Right lung (tissue), 5 donors: ENCODE measurements around the gene ZNF512B. TPM values are rescaled to one million over a fixed set of nuclear protein-coding genes. Genes with fewer than 3 reads are reported as not detected.
"Not testable (repeated sequence)": the region's sequence is repeated elsewhere in the genome, so short reads cannot be mapped to it uniquely, and the experiment has no call there.

Experiments
- DNase-seq, 2 donors: peaks; one replicate each; pipeline ENCODE4 v3.0.0-alpha.2; 2013
- polyA plus RNA-seq, 5 donors: library from polyadenylated mRNA; unstranded; fragments of 120-200 nt; gene quantifications; one replicate each; pipeline versions ENCODE4 v1.2.1 to v1.2.3, GENCODE V29; 2013; ENCODE audit warnings: inconsistent platforms in 1 of 5, low replicate concordance in 1 of 5; ENCODE audit not compliant: insufficient read length in 5 of 5, insufficient read depth in 1 of 5

Gene ZNF512B
- polyA plus RNA-seq, 5 donors, result 19.5 to 36.5 (median 26.2) TPM

GRCh38 chr20:63979229-63979556, 9.5 kb upstream of the ZNF512B start:
- no peak for DNase-seq

DNA sequence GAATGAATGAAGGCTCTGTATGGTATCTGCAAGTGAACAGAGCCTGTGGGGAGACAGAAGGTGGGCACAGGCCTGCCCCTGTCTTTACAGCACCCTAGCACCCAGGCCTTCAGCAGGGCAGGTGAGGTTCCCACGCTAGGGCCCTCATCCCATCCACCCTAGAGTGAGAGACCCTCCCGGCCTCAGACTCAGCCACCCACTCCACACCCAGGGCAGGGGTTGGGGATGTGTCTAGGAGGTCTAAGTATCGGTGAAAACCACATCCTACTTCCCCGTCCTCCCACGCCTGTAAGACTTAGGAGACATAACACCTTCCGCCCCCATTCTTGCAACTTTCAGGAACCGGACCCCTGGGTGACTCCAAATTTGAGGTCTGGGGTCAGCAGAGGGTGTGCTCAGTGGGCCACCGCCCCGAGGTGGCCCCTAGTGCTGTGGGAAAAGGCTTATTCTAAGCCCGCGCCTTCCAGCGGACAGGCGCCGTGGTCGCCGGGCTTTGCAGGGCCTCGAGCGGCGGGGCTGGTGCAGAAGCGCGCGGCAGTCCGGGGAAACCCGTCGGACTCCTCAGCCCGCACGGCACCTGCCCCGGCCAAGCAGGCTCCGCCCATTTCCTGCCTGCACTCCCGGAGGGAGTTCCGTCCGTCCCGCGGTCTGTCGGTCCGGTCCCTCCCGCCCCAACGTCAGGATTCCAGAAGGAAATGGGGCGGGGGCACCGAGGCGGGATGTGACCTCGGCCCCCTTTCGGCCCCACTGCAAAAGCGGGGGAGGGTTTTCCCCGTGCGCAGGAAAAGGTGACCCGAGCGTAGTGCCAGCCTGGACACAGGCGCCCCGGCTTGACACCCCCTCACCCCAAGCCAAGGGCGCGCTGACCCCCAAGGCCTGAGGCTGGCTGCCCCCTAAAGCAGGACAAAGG, 8.8 kb upstream of the ZNF512B start:
- no peak for DNase-seq

DNA sequence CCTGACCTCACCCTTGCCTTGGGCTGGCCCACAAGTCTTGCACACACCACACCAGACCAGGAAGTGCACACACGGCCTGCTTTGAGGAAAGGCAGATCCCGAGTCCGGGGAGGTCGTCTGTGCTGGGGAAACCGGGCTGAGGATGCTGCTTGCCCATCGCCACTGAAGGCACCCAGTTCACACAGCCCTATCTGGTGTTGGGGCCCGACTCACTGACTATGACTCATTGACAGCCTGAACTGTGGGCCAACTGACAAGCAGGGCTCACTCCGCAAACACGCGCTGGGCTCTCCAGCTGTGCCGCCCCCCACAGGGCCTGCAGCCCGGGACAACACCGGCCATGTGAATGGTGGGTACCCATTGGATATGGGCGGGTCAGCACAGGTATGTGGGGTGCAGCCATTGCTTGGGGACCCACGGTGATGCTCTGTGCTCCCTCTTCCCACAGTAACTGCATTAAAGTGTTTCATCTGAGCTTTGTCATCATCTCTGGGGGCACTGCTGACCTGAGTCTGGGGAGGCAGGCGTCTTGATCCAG, 8.1 kb upstream of the ZNF512B start:
- DNase-seq, result no peak

GRCh38 chr20:63976980-63977738, 7.4 kb upstream of the ZNF512B start:
- DNase-seq, result no peak

DNA sequence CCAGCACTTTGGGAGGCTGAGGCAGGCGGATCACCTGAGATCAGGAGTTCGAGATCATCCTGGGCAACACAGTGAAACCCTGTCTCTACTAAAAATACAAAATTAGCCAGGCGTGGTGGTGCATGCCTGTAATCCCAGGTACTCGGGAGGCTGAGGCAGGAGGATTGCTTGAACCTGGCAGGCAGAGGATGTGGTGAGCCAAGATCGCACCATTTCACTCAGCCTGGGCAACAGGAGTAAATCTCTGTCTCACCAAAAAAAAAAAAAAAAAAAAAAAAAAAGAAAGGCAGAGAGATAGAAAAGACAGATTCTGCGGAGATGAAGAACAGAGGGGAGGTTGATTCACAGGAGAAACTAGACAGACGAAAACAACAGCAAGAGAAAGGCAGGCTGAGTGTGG, 6.8 kb upstream of the ZNF512B start:
- not testable (repeated sequence) for DNase-seq

DNA sequence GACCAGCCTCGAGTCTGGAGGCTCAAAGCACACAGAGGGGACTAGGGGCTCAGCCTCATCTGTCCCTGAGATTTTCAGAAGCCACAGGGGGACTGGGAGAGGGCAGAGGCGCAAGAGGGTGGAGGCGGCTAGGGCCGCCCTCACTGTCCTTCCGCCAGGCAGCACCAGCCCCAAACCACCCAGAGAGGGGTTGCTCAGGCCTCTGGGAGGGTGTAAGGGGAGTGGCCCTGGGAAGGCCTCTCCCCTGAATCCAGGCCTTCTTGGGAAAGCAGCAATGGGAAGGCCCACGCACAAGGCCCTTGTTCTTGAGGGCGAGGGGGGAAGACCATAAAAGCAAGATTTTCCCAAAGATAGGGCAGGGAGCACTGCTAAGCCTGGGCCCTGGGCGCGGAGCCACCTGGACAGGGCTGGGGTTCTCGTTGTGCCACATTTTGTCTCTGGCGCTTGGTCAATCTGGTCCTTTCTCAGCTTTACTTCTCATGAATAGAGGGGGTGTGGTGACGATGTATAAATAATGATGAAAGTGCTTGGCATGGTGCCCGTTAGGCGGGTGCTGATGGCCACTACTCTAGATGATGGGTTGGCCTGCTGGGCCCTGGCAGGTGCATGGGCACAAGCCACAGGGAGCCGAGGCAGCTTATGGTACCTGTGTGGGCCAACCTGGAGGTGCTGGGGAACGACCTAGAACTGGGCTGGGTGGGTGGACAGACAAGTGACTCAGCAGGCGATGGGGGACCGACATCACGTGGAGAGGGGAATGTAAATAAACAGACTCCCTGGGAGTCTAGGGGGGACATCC, 4.9 kb upstream of the ZNF512B start:
- no peak for DNase-seq

- peak; percentile 85 to 86 for DNase-seq
Measured at GRCh38 chr20:63973636-63974401, 4.1 kb upstream of the ZNF512B start.

DNA sequence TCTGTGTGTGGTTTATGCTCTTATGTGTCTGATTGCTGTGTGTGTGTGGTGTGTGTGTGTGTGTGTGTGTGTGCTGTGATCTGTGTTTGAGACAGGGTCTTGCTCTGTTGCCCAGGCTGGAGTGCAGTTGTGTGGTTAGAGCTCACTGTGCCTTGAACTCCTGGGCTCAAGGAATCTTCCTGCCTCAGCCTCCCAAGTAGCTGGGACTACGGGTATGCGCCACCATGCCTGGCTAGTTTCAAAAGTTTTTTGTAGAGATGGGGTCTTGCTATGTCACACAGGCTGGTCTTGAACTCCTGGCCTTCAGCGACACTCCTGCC, 3.4 kb upstream of the ZNF512B start:
- DNase-seq, result no peak

DNA sequence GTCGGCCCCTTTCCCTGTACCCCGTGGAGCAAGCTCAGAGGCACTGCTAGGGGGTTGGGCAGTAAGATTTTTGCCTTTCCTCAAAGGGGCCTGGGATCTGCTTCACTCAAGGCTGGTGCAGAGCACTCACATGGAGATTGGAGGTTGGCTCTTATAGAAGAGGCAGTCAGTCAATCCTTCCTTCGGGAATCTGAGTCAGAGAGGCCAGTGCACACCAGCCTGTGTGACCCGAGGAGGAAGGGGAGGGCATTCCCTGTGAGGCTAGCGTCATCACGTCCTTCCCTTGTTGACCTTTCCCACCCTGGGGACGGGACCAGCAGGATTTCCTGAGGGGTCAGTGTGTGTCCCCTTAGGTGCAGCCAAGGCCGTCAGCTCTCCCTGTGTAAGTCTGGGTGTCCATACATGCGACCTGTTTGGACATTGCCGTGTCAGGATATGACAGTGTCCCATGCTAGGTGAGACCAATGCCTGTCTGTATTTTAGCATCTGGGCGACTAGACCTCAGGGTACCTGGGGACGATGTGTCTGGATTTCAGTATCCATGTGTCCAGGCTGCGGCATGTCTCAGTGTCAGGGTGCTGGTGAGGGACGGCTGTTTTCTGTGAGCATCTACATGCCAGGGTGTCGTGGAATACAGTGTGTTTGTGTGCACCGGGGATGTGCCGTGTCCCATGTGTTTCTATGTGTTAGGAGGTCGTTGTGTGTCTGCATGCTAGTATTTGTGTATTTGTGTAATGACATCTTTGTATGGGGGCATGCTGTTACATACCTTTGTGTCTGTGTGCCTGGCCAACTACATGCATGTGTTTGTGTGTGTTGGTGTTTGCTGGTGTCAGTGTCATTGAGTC, 2.8 kb upstream of the ZNF512B start:
- no peak for DNase-seq

DNA sequence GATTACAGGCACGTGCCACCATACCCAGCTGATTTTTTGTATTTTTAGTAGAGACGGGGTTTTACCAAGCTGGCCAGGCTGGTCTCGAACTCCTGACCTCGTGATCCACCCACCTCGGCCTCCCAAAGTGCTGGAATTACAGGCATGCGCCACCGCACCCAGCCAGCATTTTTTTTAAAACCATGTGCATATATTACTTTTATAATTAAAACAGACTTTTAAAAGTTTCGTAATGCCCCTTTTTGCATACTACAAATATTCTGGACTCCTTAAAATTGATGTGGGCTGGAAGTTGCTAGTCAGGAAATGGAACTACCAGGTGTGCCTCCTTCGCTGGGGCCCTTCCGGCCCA, 2.2 kb upstream of the ZNF512B start:
- DNase-seq, result not testable (repeated sequence)

DNA sequence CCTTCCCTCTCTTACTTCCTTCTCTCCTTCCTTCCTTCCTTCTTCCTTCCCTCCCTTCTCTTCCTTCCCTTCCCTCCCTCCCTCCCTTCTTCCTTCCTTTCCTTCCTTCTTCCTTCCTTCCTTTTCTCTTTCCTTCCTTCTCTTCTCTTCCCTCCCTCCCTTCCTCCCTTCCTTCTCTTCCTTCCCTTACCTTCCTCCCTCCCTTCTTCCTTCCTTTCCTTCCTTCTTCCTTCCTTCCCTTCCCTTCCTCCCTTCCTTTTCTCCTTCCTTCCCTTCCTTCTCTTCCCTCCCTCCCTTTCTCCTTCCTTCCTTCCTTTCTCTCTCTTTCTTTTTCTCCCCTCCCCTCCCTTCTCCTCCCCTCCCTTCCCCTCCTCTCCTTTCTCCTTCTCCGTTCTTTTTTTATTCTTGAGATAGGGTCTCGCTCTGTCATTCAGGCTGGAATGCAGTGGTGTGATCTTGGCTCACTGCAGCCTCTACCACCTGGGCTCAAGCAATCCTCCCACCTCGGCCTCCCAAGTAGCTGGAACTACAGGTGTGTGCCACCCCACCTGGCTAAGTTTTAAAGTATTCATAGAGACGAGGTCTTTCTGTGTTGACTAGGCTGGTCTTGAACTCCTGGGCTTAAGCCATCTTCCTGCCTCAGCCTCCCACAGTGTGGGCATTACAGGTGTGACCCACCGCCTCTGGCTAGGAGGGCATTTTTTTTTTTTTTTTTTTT, 1.1 kb upstream of the ZNF512B start:
- DNase-seq, result no peak

- DNase-seq, result no peak
Measured at GRCh38 chr20:63968928-63969760, 586 bp downstream of the ZNF512B start.

DNA sequence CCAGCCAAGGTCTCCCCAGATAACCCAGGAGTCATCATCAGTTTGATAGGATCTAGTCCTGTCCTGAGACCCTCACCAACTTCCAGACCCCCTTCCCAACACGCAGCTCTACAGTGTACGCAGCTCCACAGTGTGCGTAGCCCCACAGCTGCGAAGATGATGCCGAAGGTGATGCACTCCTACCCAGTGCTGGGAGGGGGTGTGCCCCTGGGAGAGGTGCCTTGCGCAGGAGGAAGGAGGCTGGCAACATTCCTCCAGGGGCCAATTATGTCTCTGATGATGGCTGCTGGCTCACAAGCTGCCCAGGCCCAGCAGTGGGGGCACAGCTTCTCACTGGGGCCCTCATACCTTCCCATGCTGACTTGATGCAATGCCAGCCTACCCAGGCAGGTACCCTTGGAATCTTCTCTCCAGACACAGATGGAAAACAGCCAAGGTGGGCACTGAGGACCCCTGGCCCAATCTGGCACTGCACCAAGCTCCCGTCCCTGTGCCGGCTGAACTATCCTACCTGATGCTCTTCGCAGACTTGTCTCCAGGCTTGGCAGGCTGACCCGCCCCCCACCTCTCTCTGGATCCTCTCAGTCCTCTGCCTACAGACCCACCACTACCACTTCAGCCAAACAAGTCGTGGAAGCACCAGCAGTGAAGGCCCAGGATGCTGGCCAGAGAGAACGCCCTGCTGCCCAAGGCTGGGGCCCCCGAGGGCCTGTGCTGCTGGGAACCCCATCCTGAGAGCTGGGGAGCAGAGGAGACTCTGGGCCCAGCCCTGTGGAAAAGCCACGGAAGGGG, 1.4 kb downstream of the ZNF512B start:
- no peak for DNase-seq

DNA sequence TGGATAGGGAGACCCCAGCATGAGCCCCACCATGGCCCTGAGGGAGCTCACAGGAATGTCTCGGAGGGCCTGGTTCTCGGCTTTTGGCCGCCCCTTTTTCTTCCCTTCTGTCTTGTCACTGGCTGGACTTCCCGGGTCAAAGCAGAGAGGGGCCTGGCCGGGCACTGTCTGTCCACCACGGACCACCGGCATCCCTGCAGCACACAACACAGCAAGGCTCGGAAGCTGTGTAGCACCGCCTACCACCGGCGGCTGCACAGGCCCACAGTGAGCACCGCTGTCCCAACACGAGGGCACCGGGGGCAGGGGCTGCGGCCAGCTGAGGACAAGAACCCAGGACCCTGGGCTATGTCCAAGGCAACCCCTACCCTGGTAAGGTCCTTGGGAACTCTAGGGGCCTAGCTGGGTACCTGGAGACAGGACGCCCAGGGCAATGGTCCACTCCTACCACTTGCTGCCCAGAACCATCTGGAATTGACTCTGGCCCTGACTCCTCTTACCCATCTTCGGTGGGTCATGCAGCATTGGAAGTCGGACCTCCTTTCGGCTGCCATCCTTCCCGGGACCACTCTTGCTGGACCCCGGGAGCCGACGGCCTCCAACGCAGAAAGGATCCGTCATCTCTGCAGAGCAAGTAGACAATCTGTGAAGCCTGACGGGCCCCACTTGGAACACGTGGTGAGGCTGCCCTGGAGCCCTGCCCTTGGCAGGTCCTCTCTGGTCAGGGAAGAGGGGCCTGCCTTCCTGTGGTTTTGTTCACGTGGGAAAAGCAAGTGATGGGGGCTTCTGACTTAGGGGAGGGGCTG, 2.2 kb downstream of the ZNF512B start:
- no peak for DNase-seq

GRCh38 chr20:63966944-63967322, 2.8 kb downstream of the ZNF512B start:
- no peak for DNase-seq

- DNase-seq, result no peak
Measured at GRCh38 chr20:63966172-63966943, 3.4 kb downstream of the ZNF512B start.
